Osteoblast (primary cell): ENCODE results near the gene PARP16. TPM values are rescaled to one million over a fixed set of nuclear protein-coding genes. Genes with fewer than 3 reads are reported as not detected.

ENCODE experiments used
- DNase-seq: peaks from one replicate; pipeline ENCODE4 v3.0.0; 2011; ENCODE audit warnings: low spot score, mixed read lengths; ENCODE audit not compliant: insufficient read length; ENCODE audit errors: missing footprints
- H2AFZ ChIP-seq: 2 replicates; pipeline ENCODE4 v1.6.0; 2011; ENCODE audit warnings: mild to moderate bottlenecking, low read length
- H3K27ac ChIP-seq: 2 replicates; pipeline ENCODE4 v1.5.1; 2011; ENCODE audit warnings: mild to moderate bottlenecking, low read depth, low read length, moderate library complexity
- H3K27me3 ChIP-seq: 2 replicates; pipeline ENCODE4 v1.6.0; 2012; ENCODE audit warnings: mild to moderate bottlenecking, control low read depth, inconsistent platforms, low read length, moderate library complexity; ENCODE audit not compliant: insufficient read depth
- H3K36me3 ChIP-seq: 2 replicates; pipeline ENCODE4 v1.5.1; 2011; ENCODE audit warnings: mild to moderate bottlenecking, low read length, control low read depth, moderate library complexity; ENCODE audit not compliant: insufficient read depth
- H3K4me1 ChIP-seq: 2 replicates; pipeline ENCODE4 v1.5.1; 2011; ENCODE audit warnings: mild to moderate bottlenecking, low read length, control low read depth, moderate library complexity; ENCODE audit not compliant: insufficient read depth
- H3K4me2 ChIP-seq: 2 replicates; pipeline ENCODE4 v1.6.0; 2011; ENCODE audit warnings: mild to moderate bottlenecking, low read length; ENCODE audit not compliant: insufficient read depth
- H3K4me3 ChIP-seq: fragments of 200-600 bp; sonication (generic); 3 replicates; pipeline ENCODE4 v1.5.1; 2012; ENCODE audit warnings: mild to moderate bottlenecking, low read length, inconsistent platforms; ENCODE audit not compliant: insufficient read depth
- H3K79me2 ChIP-seq: 2 replicates; pipeline ENCODE4 v1.6.0; 2012; ENCODE audit warnings: mild to moderate bottlenecking, low read length, control low read depth, inconsistent platforms; ENCODE audit not compliant: insufficient read depth
- H3K9me3 ChIP-seq: 2 replicates; pipeline ENCODE4 v1.5.1; 2011; ENCODE audit warnings: low read depth, low read length, control low read depth
- H4K20me1 ChIP-seq: 2 replicates; pipeline ENCODE4 v1.6.0; 2012; ENCODE audit warnings: mild to moderate bottlenecking, low read length, control low read depth; ENCODE audit not compliant: insufficient read depth
- total RNA-seq: library from RNA; depleted of rRNA; stranded (reverse); fragments of >200 nt; gene quantifications from 2 replicates; pipeline ENCODE4 v1.2.3, GENCODE V29; 2012
- TF ChIP-seq, protein P1 (sequence below): IDR thresholded peaks from 2 replicates; pipeline ENCODE4 v1.5.1; 2011; ENCODE audit warnings: mild to moderate bottlenecking, low read depth, low read length, moderate library complexity; ENCODE audit errors: extremely low read depth

The PARP16 gene
- total RNA-seq, 1 donor: 6.2 TPM

DNA sequence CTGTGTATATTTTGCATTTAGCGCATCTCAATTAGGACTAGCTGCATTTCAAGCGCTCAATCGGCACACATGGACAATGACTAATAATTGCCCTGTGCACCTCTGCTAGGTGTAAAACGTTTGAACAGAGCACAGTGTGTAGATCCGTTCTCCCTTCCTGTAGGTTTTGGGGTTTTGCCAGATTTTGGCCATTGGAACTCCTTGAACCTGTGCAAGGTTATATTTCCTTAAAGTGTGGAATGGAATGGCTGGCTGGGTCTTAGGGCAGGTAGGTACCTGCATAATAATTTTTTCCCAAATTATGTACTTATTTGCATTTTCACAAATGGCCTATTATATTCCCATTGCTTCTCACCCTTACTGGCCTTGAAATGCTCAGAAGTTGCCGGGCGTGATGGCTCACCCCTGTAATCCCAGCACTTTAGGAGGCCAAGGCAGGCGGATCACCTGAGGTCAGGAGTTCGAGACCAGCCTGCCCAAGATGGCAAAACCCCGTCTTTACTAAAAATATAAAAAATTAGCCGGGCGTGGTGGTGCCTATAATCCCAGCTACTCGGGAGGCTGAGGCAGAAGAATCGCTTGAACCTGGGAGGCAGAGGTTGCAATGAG lies 18.6 kb upstream of the PARP16 start:
- Histone ChIP-seq H3K4me1 (peaks cover 9% of the 10 kb centered on the region), H3K79me2 (no peaks in the 10 kb centered on the region), H4K20me1 (no peaks in the 10 kb centered on the region), H3K4me2 (peak overlapping the region; percentile 23), H2AFZ (no peak overlapping the region), H3K27me3 (no peaks in the 10 kb centered on the region), H3K27ac (no peak overlapping the region), H3K36me3 (no peaks in the 10 kb centered on the region), H3K4me3 (no peak overlapping the region), H3K9me3 (no peaks in the 10 kb centered on the region)
- peak; percentile 26 for DNase-seq
- TF ChIP-seq, protein P1, sequence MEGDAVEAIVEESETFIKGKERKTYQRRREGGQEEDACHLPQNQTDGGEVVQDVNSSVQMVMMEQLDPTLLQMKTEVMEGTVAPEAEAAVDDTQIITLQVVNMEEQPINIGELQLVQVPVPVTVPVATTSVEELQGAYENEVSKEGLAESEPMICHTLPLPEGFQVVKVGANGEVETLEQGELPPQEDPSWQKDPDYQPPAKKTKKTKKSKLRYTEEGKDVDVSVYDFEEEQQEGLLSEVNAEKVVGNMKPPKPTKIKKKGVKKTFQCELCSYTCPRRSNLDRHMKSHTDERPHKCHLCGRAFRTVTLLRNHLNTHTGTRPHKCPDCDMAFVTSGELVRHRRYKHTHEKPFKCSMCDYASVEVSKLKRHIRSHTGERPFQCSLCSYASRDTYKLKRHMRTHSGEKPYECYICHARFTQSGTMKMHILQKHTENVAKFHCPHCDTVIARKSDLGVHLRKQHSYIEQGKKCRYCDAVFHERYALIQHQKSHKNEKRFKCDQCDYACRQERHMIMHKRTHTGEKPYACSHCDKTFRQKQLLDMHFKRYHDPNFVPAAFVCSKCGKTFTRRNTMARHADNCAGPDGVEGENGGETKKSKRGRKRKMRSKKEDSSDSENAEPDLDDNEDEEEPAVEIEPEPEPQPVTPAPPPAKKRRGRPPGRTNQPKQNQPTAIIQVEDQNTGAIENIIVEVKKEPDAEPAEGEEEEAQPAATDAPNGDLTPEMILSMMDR: no peak

DNA sequence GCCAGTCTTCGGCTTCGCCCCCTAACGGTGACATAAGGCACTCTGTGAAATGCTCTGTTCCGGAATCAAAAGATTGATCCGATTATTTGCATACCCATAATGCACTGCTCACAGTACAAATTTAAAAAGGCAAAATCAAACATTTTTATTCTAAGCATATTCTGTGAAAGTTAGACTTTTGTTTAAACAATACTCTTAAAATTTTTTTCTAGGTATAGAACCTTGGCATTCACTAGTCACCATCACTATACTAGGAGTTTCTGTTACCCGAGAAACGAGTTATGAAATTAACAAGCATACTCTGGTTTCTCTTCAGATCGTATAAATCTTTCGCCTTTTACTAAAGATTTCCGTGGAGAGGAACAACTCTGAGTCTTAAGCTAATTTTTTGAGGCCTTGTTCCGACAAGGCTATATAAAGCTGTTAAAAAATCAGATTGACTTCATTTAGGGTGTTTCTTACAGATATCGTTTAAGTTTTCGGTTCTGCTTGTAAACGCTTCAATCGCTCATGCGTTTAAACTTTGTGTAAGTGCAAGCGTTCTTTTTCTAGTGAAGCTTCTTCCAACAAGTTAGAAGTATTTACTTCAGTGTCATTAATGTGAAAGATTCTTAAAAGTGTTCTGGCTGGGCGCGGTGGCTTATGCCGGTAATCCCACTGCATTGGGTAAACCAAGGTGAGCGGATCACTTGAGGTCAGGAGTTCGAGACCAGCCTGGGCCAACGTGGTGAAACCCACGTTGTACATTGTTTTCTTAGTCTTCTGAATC lies 17.9 kb upstream of the PARP16 start, which contains the start of gene RNU5B-1:
TSS of gene RNU5B-1 (plus strand) at position 297 of the 769 bp plus-strand sequence.
- no peaks in the 10 kb centered on the region for H3K36me3 ChIP-seq
- TF ChIP-seq, protein P1: peak; percentile 98
- peak within 1 kb of the TSS; percentile 99 for H3K4me2 ChIP-seq
- H3K4me1 ChIP-seq: peaks cover 9% of the 10 kb centered on the region
- no peaks in the 10 kb centered on the region for H3K79me2 ChIP-seq
- no peaks in the 10 kb centered on the region for H3K9me3 ChIP-seq
- peak within 1 kb of the TSS; percentile 100 for H3K27ac ChIP-seq
- DNase-seq: peak; percentile 88
- no peaks in the 10 kb centered on the region for H4K20me1 ChIP-seq
- H3K27me3 ChIP-seq: no peaks in the 10 kb centered on the region
- peak within 1 kb of the TSS; percentile 77 for H3K4me3 ChIP-seq
- peak within 1 kb of the TSS; percentile 97 for H2AFZ ChIP-seq

DNA sequence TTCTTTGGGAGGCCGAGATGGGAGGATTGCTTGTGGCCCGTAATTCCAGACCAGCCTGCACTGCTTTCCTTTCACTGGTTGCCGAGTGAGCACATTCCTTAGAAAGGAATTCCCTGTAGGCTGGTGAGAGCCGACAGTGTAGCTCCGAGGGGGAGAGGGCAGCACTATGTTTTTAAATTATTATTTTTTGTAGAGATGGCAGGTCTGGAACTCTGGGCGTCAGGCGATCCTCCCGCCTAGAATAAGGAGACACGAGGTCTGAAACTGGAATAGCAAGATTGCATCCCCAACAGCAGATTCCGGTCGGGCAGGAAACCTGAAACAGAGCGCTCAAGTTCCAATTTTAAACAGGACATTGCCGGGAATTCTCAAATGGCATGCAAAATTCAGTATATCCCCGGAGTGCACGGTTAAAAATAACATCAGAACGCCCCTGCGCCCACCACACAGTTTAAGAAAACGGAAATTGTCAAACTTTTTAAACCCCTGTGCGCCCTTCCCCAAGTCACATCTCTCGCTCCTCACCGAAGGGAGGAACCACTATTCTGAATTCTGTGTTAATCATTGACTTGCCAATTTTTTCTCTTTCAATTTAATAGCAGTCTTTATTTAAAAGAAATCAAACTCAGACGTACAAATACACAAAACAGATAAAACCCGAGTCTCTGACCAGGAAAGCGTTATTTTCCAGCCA lies 17.2 kb upstream of the PARP16 start:
- peak; percentile 82 for DNase-seq
- Histone ChIP-seq H3K36me3 (no peaks in the 10 kb centered on the region), H3K4me3 (peak overlapping the region; percentile 77), H4K20me1 (no peaks in the 10 kb centered on the region), H3K79me2 (no peaks in the 10 kb centered on the region), H3K9me3 (no peaks in the 10 kb centered on the region), H3K4me2 (peak overlapping the region; percentile 99), H3K27me3 (no peaks in the 10 kb centered on the region), H2AFZ (peak overlapping the region; percentile 97), H3K4me1 (peaks cover 9% of the 10 kb centered on the region), H3K27ac (peak overlapping the region; percentile 100)
- TF ChIP-seq, protein P1: no peak

DNA sequence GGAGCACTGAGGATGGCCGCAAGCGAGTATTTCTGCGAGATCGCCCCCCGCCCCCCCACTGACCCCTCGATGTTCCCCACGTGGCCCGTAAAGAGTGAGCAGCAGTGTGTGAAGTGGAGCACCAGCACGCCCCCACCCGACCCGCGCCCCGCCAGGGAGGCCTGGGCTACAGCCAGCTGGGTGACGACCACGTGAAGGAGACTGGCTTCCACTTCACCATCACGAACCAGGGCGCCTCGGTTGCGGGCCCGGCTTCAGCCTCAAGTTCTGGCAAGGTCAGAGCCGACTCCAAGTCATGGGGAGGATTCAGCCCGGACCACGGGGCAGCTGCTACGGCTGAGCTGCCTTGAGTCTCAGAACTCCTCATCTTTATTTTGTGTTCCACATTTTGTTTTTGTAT lies 15.4 kb upstream of the PARP16 start:
- Histone ChIP-seq H3K4me2 (no peak overlapping the region), H4K20me1 (no peaks in the 10 kb centered on the region), H3K36me3 (no peaks in the 10 kb centered on the region), H3K9me3 (no peaks in the 10 kb centered on the region), H2AFZ (peak overlapping the region; percentile 5), H3K27ac (no peak overlapping the region), H3K4me1 (peaks cover 14% of the 10 kb centered on the region), H3K79me2 (no peaks in the 10 kb centered on the region), H3K4me3 (no peak overlapping the region), H3K27me3 (no peaks in the 10 kb centered on the region)
- no peak for DNase-seq
- TF ChIP-seq, protein P1: no peak
